ENCODE data around the gene SPOCK1.

Gene SPOCK1

GRCh38 chr5:137488516-137488915 lies 10.6 kb downstream of the SPOCK1 start:
- ChIA-PET CTCF (interaction anchor here (1.7 to 2.4 kb wide), 2 partner anchors 10 to 168 kb away, joined by 4 to 8 read pairs; no protein-coding TSS in a partner anchor), POLR2A (no interaction called here)
- TF ChIP-seq, protein P1, sequence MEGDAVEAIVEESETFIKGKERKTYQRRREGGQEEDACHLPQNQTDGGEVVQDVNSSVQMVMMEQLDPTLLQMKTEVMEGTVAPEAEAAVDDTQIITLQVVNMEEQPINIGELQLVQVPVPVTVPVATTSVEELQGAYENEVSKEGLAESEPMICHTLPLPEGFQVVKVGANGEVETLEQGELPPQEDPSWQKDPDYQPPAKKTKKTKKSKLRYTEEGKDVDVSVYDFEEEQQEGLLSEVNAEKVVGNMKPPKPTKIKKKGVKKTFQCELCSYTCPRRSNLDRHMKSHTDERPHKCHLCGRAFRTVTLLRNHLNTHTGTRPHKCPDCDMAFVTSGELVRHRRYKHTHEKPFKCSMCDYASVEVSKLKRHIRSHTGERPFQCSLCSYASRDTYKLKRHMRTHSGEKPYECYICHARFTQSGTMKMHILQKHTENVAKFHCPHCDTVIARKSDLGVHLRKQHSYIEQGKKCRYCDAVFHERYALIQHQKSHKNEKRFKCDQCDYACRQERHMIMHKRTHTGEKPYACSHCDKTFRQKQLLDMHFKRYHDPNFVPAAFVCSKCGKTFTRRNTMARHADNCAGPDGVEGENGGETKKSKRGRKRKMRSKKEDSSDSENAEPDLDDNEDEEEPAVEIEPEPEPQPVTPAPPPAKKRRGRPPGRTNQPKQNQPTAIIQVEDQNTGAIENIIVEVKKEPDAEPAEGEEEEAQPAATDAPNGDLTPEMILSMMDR (IDR thresholded peaks at IDR 0.05; ENCODE audit: control extremely low read depth, extremely low read depth, low read depth, missing control alignments) = no peak
- DNase-seq (ENCODE audit: extremely low spot score) = no peak

GRCh38 chr5:137487600-137487999 lies 11.5 kb downstream of the SPOCK1 start:
- CTCF ChIA-PET = interaction anchor here (2.4 kb wide), 1 partner anchor 167 kb away, joined by 8 read pairs; no protein-coding TSS in a partner anchor
- no peak for DNase-seq (ENCODE audit: extremely low spot score)
- TF ChIP-seq, protein P1 (IDR thresholded peaks at IDR 0.05; ENCODE audit: control extremely low read depth, extremely low read depth, low read depth, missing control alignments) = no peak
- POLR2A ChIA-PET = no interaction called here

DNA sequence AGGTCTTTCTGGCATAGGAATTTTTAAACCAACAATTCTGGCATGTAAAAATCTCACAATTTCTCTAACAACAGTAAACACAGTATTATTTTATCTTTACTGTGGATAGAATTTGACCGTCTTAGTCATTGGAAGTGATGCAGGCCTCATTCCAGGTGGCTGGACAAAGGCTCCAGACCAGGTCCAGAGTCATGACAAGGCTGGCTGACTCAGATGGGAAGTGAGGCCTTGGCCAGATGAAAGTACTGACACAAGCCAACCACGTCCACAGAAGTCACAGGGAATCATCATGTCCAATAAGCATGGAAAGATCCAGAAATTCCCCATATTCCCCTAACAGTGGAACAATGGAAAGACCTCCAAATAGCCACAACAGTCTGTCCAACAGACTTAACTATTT lies 12.4 kb downstream of the SPOCK1 start:
- TF ChIP-seq, protein P1 (IDR thresholded peaks at IDR 0.05; ENCODE audit: control extremely low read depth, extremely low read depth, low read depth, missing control alignments) = no peak
- POLR2A ChIA-PET = no interaction called here
- no peak for DNase-seq (ENCODE audit: extremely low spot score)
- CTCF ChIA-PET = interaction anchor here (2.4 kb wide), 1 partner anchor 166 kb away, joined by 8 read pairs; no protein-coding TSS in a partner anchor

- POLR2A ChIA-PET = no interaction called here
- TF ChIP-seq, protein P1 (IDR thresholded peaks at IDR 0.05; ENCODE audit: control extremely low read depth, extremely low read depth, low read depth, missing control alignments) = no peak
- CTCF ChIA-PET = interaction anchor here (0.8 to 1.0 kb wide), 2 partner anchors 13 to 126 kb away, joined by 3 read pairs; no protein-coding TSS in a partner anchor
- no peak for DNase-seq (ENCODE audit: extremely low spot score)
Observed at GRCh38 chr5:137481596-137481995, 17.5 kb downstream of the SPOCK1 start.

- POLR2A ChIA-PET = no interaction called here
- no peak for DNase-seq (ENCODE audit: extremely low spot score)
- TF ChIP-seq, protein P1 (IDR thresholded peaks at IDR 0.05; ENCODE audit: control extremely low read depth, extremely low read depth, low read depth, missing control alignments) = no peak
- CTCF ChIA-PET = interaction anchor here (0.9 to 2.5 kb wide), 6 partner anchors 11 to 1860 kb away, joined by 3 to 10 read pairs (median 4); no protein-coding TSS in a partner anchor
Observed at GRCh38 chr5:137478043-137478442, 21.1 kb downstream of the SPOCK1 start.

- CTCF ChIA-PET = interaction anchor here (1.3 kb wide), 1 partner anchor 150 kb away, joined by 3 read pairs; no protein-coding TSS in a partner anchor
Observed at GRCh38 chr5:137470921-137471220, 28.3 kb downstream of the SPOCK1 start.

More at GRCh38 chr5:137470921-137471220, 28.3 kb downstream of the SPOCK1 start:
- POLR2A ChIA-PET = no interaction called here
- DNase-seq (ENCODE audit: extremely low spot score) = no peak
- TF ChIP-seq, protein P1 (IDR thresholded peaks at IDR 0.05; ENCODE audit: control extremely low read depth, extremely low read depth, low read depth, missing control alignments) = no peak

All from GM10248 (cell line).